Measurements from ENCODE around the gene GPR62.

GPR62 gene

GRCh38 chr3:51954105-51954504, 1.1 kb upstream of the GPR62 start:
- no peak for TF ChIP-seq CTCF (conservative IDR thresholded peaks at IDR 0.05)
- H3K27ac ChIP-seq = no peak overlapping the region

- H3K27ac ChIP-seq = no peak overlapping the region
- TF ChIP-seq CTCF (conservative IDR thresholded peaks at IDR 0.05) = no peak
Measured at GRCh38 chr3:51954713-51955112, 468 bp upstream of the GPR62 start.

- peak; percentile 59 for TF ChIP-seq CTCF (conservative IDR thresholded peaks at IDR 0.05)
- H3K27ac ChIP-seq = peak overlapping the region; percentile 59
Measured at GRCh38 chr3:51955893-51956770, 951 bp downstream of the GPR62 start.

GRCh38 chr3:51957520-51958205, 2.5 kb downstream of the GPR62 start:
- no peak overlapping the region for H3K27ac ChIP-seq
- no peak for TF ChIP-seq CTCF (conservative IDR thresholded peaks at IDR 0.05)

- TF ChIP-seq CTCF (conservative IDR thresholded peaks at IDR 0.05) = no peak
- H3K27ac ChIP-seq = no peak overlapping the region
Measured at GRCh38 chr3:51958603-51959521, 3.7 kb downstream of the GPR62 start.

- no peak overlapping the region for H3K27ac ChIP-seq
- no peak for TF ChIP-seq CTCF (conservative IDR thresholded peaks at IDR 0.05)
Measured at GRCh38 chr3:51959651-51960050, 4.5 kb downstream of the GPR62 start.

GRCh38 chr3:51960386-51960785, 5.2 kb downstream of the GPR62 start:
- H3K27ac ChIP-seq = no peak overlapping the region
- TF ChIP-seq CTCF (conservative IDR thresholded peaks at IDR 0.05) = no peak

Data from VCaP (cell line).